T-helper 2 cell treated with Interferon-gamma antibody and Interleukin-4, amounts not matched to agents 5 μg/mL and 100 μg/mL, for 36 hours (primary cell): Measurements from ENCODE around the gene SLC2A6.

Source experiments
- DNase-seq: peaks from one replicate; pipeline ENCODE4 v3.0.0; 2021; ENCODE audit warnings: low spot score
- H3K27ac Mint-ChIP-seq: one replicate; pipeline ENCODE4 v1.8.0; 2021; ENCODE audit warnings: mild to moderate bottlenecking, mixed read lengths
- H3K27me3 Mint-ChIP-seq: one replicate; pipeline ENCODE4 v1.8.0; 2021; ENCODE audit warnings: low read depth, mixed read lengths
- H3K36me3 Mint-ChIP-seq: one replicate; pipeline ENCODE4 v1.8.0; 2021; ENCODE audit warnings: low read depth, mixed read lengths
- H3K4me1 Mint-ChIP-seq: one replicate; pipeline ENCODE4 v1.8.0; 2021; ENCODE audit warnings: low read depth, mixed read lengths
- H3K4me3 Mint-ChIP-seq: one replicate; pipeline ENCODE4 v1.8.0; 2022; ENCODE audit warnings: mild to moderate bottlenecking, moderate library complexity, mixed read lengths
- H3K9me3 Mint-ChIP-seq: one replicate; pipeline ENCODE4 v1.8.0; 2021; ENCODE audit warnings: mixed read lengths

Gene SLC2A6

GRCh38 chr9:133485531-133486260 is 6.8 kb upstream of the SLC2A6 start:
- peak overlapping the region; percentile 52 for H3K4me3 Mint-ChIP-seq
- H3K27ac Mint-ChIP-seq: no peak overlapping the region
- DNase-seq: no peak
- no peaks in the 10 kb centered on the region for H3K9me3 Mint-ChIP-seq
- no peaks in the 10 kb centered on the region for H3K36me3 Mint-ChIP-seq
- peaks cover 6% of the 10 kb centered on the region for H3K27me3 Mint-ChIP-seq
- H3K4me1 Mint-ChIP-seq: peaks cover 3% of the 10 kb centered on the region

- Mint-ChIP-seq H3K36me3 (no peaks in the 10 kb centered on the region), H3K4me1 (peaks cover 5% of the 10 kb centered on the region), H3K27me3 (peaks cover 8% of the 10 kb centered on the region), H3K27ac (no peak overlapping the region), H3K9me3 (no peaks in the 10 kb centered on the region), H3K4me3 (no peak overlapping the region)
- DNase-seq: no peak
Measured at GRCh38 chr9:133484671-133485437, 6.0 kb upstream of the SLC2A6 start.

GRCh38 chr9:133483611-133484010 is 4.7 kb upstream of the SLC2A6 start:
- no peak for DNase-seq
- H3K27me3 Mint-ChIP-seq: peaks cover 13% of the 10 kb centered on the region
- no peaks in the 10 kb centered on the region for H3K36me3 Mint-ChIP-seq
- no peak overlapping the region for H3K4me3 Mint-ChIP-seq
- H3K27ac Mint-ChIP-seq: no peak overlapping the region
- H3K9me3 Mint-ChIP-seq: no peaks in the 10 kb centered on the region
- H3K4me1 Mint-ChIP-seq: peaks cover 8% of the 10 kb centered on the region

- peak overlapping the region; percentile 57 for H3K27ac Mint-ChIP-seq
- peak overlapping the region; percentile 29 for H3K4me3 Mint-ChIP-seq
- peaks cover 9% of the 10 kb centered on the region for H3K27me3 Mint-ChIP-seq
- no peaks in the 10 kb centered on the region for H3K9me3 Mint-ChIP-seq
- no peak for DNase-seq
- no peaks in the 10 kb centered on the region for H3K36me3 Mint-ChIP-seq
- H3K4me1 Mint-ChIP-seq: peaks cover 8% of the 10 kb centered on the region
Measured at GRCh38 chr9:133477992-133478850, 678 bp downstream of the SLC2A6 start.

GRCh38 chr9:133477461-133477860 is 1.4 kb downstream of the SLC2A6 start:
- Mint-ChIP-seq H3K36me3 (no peaks in the 10 kb centered on the region), H3K27ac (no peak overlapping the region), H3K27me3 (peaks cover 6% of the 10 kb centered on the region), H3K4me1 (peaks cover 8% of the 10 kb centered on the region), H3K9me3 (no peaks in the 10 kb centered on the region), H3K4me3 (peak overlapping the region; percentile 6)
- no peak for DNase-seq

GRCh38 chr9:133476941-133477340 is 2.0 kb downstream of the SLC2A6 start:
- Mint-ChIP-seq H3K27me3 (peaks cover 6% of the 10 kb centered on the region), H3K4me3 (no peak overlapping the region), H3K36me3 (no peaks in the 10 kb centered on the region), H3K27ac (no peak overlapping the region), H3K9me3 (no peaks in the 10 kb centered on the region), H3K4me1 (peaks cover 8% of the 10 kb centered on the region)
- DNase-seq: no peak

GRCh38 chr9:133476036-133476931 is 2.6 kb downstream of the SLC2A6 start:
- DNase-seq: no peak
- Mint-ChIP-seq H3K27ac (no peak overlapping the region), H3K4me1 (peaks cover 8% of the 10 kb centered on the region), H3K9me3 (no peaks in the 10 kb centered on the region), H3K27me3 (peaks cover 6% of the 10 kb centered on the region), H3K36me3 (no peaks in the 10 kb centered on the region), H3K4me3 (no peak overlapping the region)

- Mint-ChIP-seq H3K27me3 (peaks cover 6% of the 10 kb centered on the region), H3K4me3 (no peak overlapping the region), H3K27ac (no peak overlapping the region), H3K4me1 (peaks cover 8% of the 10 kb centered on the region), H3K36me3 (no peaks in the 10 kb centered on the region), H3K9me3 (no peaks in the 10 kb centered on the region)
- DNase-seq: no peak
Measured at GRCh38 chr9:133475292-133476012, 3.4 kb downstream of the SLC2A6 start.

GRCh38 chr9:133474853-133475252 is 4.0 kb downstream of the SLC2A6 start:
- DNase-seq: no peak
- Mint-ChIP-seq H3K27me3 (peaks cover 5% of the 10 kb centered on the region), H3K27ac (no peak overlapping the region), H3K4me3 (no peak overlapping the region), H3K4me1 (peaks cover 7% of the 10 kb centered on the region), H3K9me3 (no peaks in the 10 kb centered on the region), H3K36me3 (no peaks in the 10 kb centered on the region)

- Mint-ChIP-seq H3K27me3 (no peaks in the 10 kb centered on the region), H3K4me3 (no peak overlapping the region), H3K36me3 (no peaks in the 10 kb centered on the region), H3K27ac (no peak overlapping the region), H3K4me1 (peaks cover 3% of the 10 kb centered on the region), H3K9me3 (no peaks in the 10 kb centered on the region)
- no peak for DNase-seq
Measured at GRCh38 chr9:133474215-133474614, 4.7 kb downstream of the SLC2A6 start.

GRCh38 chr9:133473743-133474142 is 5.2 kb downstream of the SLC2A6 start:
- Mint-ChIP-seq H3K9me3 (no peaks in the 10 kb centered on the region), H3K36me3 (no peaks in the 10 kb centered on the region), H3K4me3 (no peak overlapping the region), H3K4me1 (peaks cover 3% of the 10 kb centered on the region), H3K27me3 (no peaks in the 10 kb centered on the region), H3K27ac (no peak overlapping the region)
- no peak for DNase-seq

GRCh38 chr9:133472753-133473378 is 6.0 kb downstream of the SLC2A6 start:
- H3K9me3 Mint-ChIP-seq: no peaks in the 10 kb centered on the region
- H3K27me3 Mint-ChIP-seq: no peaks in the 10 kb centered on the region
- H3K36me3 Mint-ChIP-seq: no peaks in the 10 kb centered on the region
- no peak overlapping the region for H3K4me3 Mint-ChIP-seq
- H3K27ac Mint-ChIP-seq: no peak overlapping the region
- DNase-seq: no peak
- peaks cover 3% of the 10 kb centered on the region for H3K4me1 Mint-ChIP-seq
